HCT116 (cell line): ENCODE measurements around the gene C3orf22. TPM values are rescaled to one million over a fixed set of nuclear protein-coding genes. Genes with fewer than 3 reads are reported as not detected.

Source experiments
- ATAC-seq: fragments of 200-7000 bp; cut with Tn5 transposase; 2 replicates; pipeline ENCODE4 v1.9.1; 2020; ENCODE audit warnings: mild to moderate bottlenecking, moderate library complexity
- BruUV-seq: library from RNA; stranded (reverse); fragments of 400-500 nt; replicated peaks from 2 replicates; lab custom pipeline; 2021; lab: Mats Ljungman, UMichigan
- CTCF ChIA-PET: fragments of 300-600 bp; sonication (Branson Sonifier 250); formaldehyde crosslinking; loops from one replicate; lab custom pipeline; 2021; ENCODE audit warnings: antibody characterized with exemption; lab: Charles Lee
- POLR2A ChIA-PET: fragments of 300-600, 350-600 bp; sonication (Branson Sonifier 250); formaldehyde crosslinking; loops from one replicate; lab custom pipeline; 2021; ENCODE audit warnings: antibody characterized with exemption; lab: Charles Lee
- RAD21 ChIA-PET, 2 experiments: fragments of 300-600 bp; sonication (Branson Sonifier 250); formaldehyde crosslinking; loops; one replicate each; lab custom pipeline; 2023; ENCODE audit warnings: low total read pairs in 2 of 2; ENCODE audit not compliant: uncharacterized antibody in 2 of 2, unreplicated experiment in 2 of 2, low non-redundant PET in 1 of 2; lab: Charles Lee
- DNase-seq: peaks from one replicate; pipeline ENCODE4 v3.0.0-alpha.2; 2010; ENCODE audit warnings: low read depth, low spot score
- H2AFZ ChIP-seq: fragments of 200-600 bp; shearing (Covaris generic), sonication (generic); 2 replicates; pipeline ENCODE4 v1.6.1; 2017; ENCODE audit warnings: low read depth, mixed run types, mixed read lengths, antibody characterized with exemption, low read length; ENCODE audit not compliant: poor library complexity, severe bottlenecking
- H3K27ac ChIP-seq: 2 replicates; pipeline ENCODE4 v1.5.1; 2012; ENCODE audit warnings: low read depth, low read length
- H3K27me3 ChIP-seq: fragments of 200-600 bp; sonication (generic); 2 replicates; pipeline ENCODE4 v1.6.1; 2016; ENCODE audit warnings: mixed run types, low read length, mixed read lengths; ENCODE audit not compliant: insufficient read depth
- H3K36me3 ChIP-seq, 2 experiments: fragments of 200-500 bp in 1 of 2; fragments of 200-600 bp in 1 of 2; sonication (Bioruptor generic) in 1 of 2; sonication (generic) in 1 of 2; 2 replicates each; pipeline versions ENCODE4 v1.5.1 to v1.6.1; 2014 to 2016; ENCODE audit warnings: low read length in 2 of 2, inconsistent platforms in 1 of 2, mixed read lengths in 1 of 2, mixed run types in 1 of 2; ENCODE audit not compliant: insufficient read depth in 2 of 2, control insufficient read depth in 1 of 2
- H3K4me1 ChIP-seq, 2 experiments: fragments of 200-600 bp in 1 of 2; sonication (generic) in 1 of 2; 2 replicates each; pipeline versions ENCODE4 v1.5.1 to v1.6.1; 2012 to 2017; ENCODE audit warnings: low read length in 2 of 2, inconsistent platforms in 1 of 2, mild to moderate bottlenecking in 1 of 2, mixed read lengths in 1 of 2, mixed run types in 1 of 2, moderate library complexity in 1 of 2; ENCODE audit not compliant: insufficient read depth in 2 of 2, control insufficient read depth in 1 of 2
- H3K4me2 ChIP-seq: fragments of 200-600 bp; sonication (generic); 2 replicates; pipeline ENCODE4 v1.6.1; 2017; ENCODE audit warnings: mixed run types, low read length, mixed read lengths
- H3K4me3 ChIP-seq, 2 experiments: fragments of 200-600 bp in 1 of 2; sonication (generic) in 1 of 2; replicated peaks in 1 of 2; 2 replicates each; pipeline ENCODE4 v1.5.1; 2011 to 2016; ENCODE audit warnings: low read length in 2 of 2, control low read depth in 1 of 2, low read depth in 1 of 2, mild to moderate bottlenecking in 1 of 2, mixed read lengths in 1 of 2, mixed run types in 1 of 2
- H3K79me2 ChIP-seq: fragments of 200-600 bp; sonication (generic); 2 replicates; pipeline ENCODE4 v1.6.1; 2017; ENCODE audit warnings: mild to moderate bottlenecking, mixed run types, low read length, moderate library complexity, mixed read lengths; ENCODE audit not compliant: insufficient read depth
- H3K9ac ChIP-seq: fragments of 200-600 bp; sonication (generic); 2 replicates; pipeline ENCODE4 v1.6.1; 2016; ENCODE audit warnings: low read length, mixed read lengths
- H3K9me2 ChIP-seq: fragments of 200-600 bp; sonication (generic), shearing (Covaris generic); 2 replicates; pipeline ENCODE4 v1.6.1; 2017; ENCODE audit warnings: mixed run types, mild to moderate bottlenecking, moderate library complexity; ENCODE audit not compliant: insufficient read depth
- H3K9me3 ChIP-seq, 2 experiments: fragments of 200-500 bp in 1 of 2; fragments of 200-600 bp in 1 of 2; sonication (Bioruptor generic) in 1 of 2; sonication (generic) in 1 of 2; 2 replicates each; pipeline ENCODE4 v1.6.1; 2014 to 2017; ENCODE audit warnings: low read length in 2 of 2, mixed read lengths in 2 of 2, inconsistent platforms in 1 of 2, low read depth in 1 of 2, mild to moderate bottlenecking in 1 of 2, mixed run types in 1 of 2, moderate library complexity in 1 of 2; ENCODE audit not compliant: control insufficient read depth in 1 of 2, insufficient read depth in 1 of 2
- H4K20me1 ChIP-seq: fragments of 200-600 bp; sonication (generic), shearing (Covaris generic); 2 replicates; pipeline ENCODE4 v1.6.1; 2017; ENCODE audit warnings: mixed run types, mild to moderate bottlenecking, moderate library complexity; ENCODE audit not compliant: insufficient read depth
- CEBPB ChIP-seq: IDR thresholded peaks from 2 replicates; pipeline ENCODE4 v1.6.1; 2012; ENCODE audit warnings: low read depth
- EGR1 ChIP-seq: IDR thresholded peaks from 2 replicates; pipeline ENCODE4 v1.6.1; 2012; ENCODE audit warnings: low read depth
- ELF1 ChIP-seq: IDR thresholded peaks from 2 replicates; pipeline ENCODE4 v1.6.1; 2012; ENCODE audit warnings: low read depth, borderline replicate concordance
- EZH2 ChIP-seq: fragments of 200-600 bp; sonication (generic); IDR thresholded peaks from 2 replicates; pipeline ENCODE4 v1.6.1; 2017; ENCODE audit warnings: antibody characterized with exemption, mixed run types
- EZH2phosphoT487 ChIP-seq: fragments of 200-600 bp; IDR thresholded peaks from 2 replicates; pipeline ENCODE4 v1.6.1; 2018; ENCODE audit warnings: antibody characterized with exemption, borderline replicate concordance
- FOSL1 ChIP-seq: IDR thresholded peaks from 2 replicates; pipeline ENCODE4 v1.6.1; 2012; ENCODE audit warnings: low read depth
- POLR2A ChIP-seq: IDR thresholded peaks from 2 replicates; pipeline ENCODE4 v1.7.0; 2011; ENCODE audit warnings: borderline replicate concordance; ENCODE audit not compliant: insufficient read depth, insufficient read length; ENCODE audit errors: extremely low read depth
- POLR2AphosphoS5 ChIP-seq: IDR thresholded peaks from 2 replicates; pipeline ENCODE4 v1.6.1; 2011; ENCODE audit warnings: mild to moderate bottlenecking, low read depth, low read length, moderate library complexity
- RAD21 ChIP-seq: IDR thresholded peaks from 2 replicates; pipeline ENCODE4 v1.6.1; 2012; ENCODE audit warnings: low read depth, mild to moderate bottlenecking
- SP1 ChIP-seq: IDR thresholded peaks from 2 replicates; pipeline ENCODE4 v1.6.1; 2012; ENCODE audit warnings: low read depth
- SRF ChIP-seq: IDR thresholded peaks from 2 replicates; pipeline ENCODE4 v1.6.1; 2012; ENCODE audit warnings: low read depth
- ZFX ChIP-seq: fragments of 450-650 bp; IDR thresholded peaks from 2 replicates; pipeline ENCODE4 v1.6.1; 2017
- intact Hi-C: fragments of 100-400 bp; cut with micrococcal nuclease; formaldehyde crosslinking; loops from 2 replicates; pipeline ENCODE4 v1.10.0; 2022
- total RNA-seq: library from RNA; stranded (reverse); gene quantifications from one replicate; pipeline ENCODE4 v1.2.1, GENCODE V29; 2021; ENCODE audit not compliant: unreplicated experiment

C3orf22 gene
- total RNA-seq, 1 experiment from 2014 or later: not detected

DNA sequence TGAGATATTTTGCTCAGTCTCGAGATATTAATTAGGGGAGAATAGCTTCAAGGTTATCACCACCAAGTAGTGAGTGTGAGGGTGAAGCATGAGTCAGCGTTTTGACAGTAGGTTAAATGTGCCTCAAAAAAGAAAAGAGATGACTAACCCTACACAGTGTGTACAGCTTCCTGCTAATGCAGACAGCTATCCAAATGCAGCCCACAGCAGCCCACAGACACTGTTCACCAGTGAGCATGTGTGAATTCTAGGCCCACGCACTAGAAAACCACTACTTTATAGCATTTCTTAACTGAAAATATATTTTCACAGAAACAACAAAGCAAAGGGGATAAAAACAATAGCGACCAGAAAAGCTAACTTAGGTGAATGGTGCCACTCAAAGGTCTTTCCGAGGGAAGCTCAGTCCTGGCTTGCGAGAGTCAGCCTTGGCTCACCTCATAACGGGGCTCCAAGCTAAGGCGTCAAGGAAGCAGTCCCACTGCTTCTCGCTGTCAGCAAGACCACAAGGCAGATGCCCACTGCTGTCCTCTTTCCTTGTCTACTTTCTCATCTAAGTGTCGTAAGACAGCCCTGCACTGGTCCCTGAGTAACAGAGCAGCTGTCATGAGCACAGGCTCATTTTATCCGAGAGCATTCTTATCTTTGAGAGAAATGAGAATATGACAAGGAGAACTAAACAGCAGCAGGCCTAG is 48.6 kb upstream of the C3orf22 start (continued):
- TF ChIP-seq POLR2A (no peak), FOSL1 (no peak), ELF1 (no peak), ZFX (no peak), EZH2 (no peak), EGR1 (no peak), POLR2AphosphoS5 (no peak), CEBPB (no peak), SRF (no peak), EZH2phosphoT487 (no peak)
- TF ChIP-seq, all 23 proteins: peak for 0

DNA sequence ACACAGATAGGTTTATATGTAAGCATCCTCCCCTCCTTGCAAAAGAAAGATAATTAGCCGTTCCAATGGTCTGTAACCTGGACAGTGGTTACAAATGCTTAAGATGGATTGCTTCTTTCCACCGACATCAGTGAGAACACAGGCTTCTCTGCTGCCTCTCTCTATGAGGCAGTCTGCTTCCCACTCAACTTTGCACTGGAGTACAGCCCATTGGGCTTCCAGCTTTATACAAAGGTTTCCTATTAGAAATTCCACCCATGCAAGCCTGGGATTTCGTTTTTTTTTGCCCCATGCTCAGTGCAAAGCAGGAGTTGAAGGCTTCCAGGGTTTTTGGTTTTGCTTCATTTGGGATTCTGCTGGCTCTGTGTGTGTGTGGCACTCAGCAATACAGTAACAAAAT is 47.3 kb upstream of the C3orf22 start:
- intact Hi-C loops: no loop called here
- RAD21 ChIA-PET: no interaction called here
- POLR2A ChIA-PET: no interaction called here

More for the DNA sequence above, 47.3 kb upstream of the C3orf22 start:
- CTCF ChIA-PET: no interaction called here
- no peak overlapping the region for H3K9ac ChIP-seq
- H3K4me2 ChIP-seq: no peak overlapping the region
- BruUV-seq: no TSS peak
- no peaks in the 10 kb centered on the region for H3K27me3 ChIP-seq
- H3K79me2 ChIP-seq: no peaks in the 10 kb centered on the region
- no peak for DNase-seq
- no peaks in the 10 kb centered on the region for H4K20me1 ChIP-seq
- TF ChIP-seq SP1: no peak
- TF ChIP-seq POLR2A: no peak
- TF ChIP-seq RAD21: no peak
- H3K9me2 ChIP-seq: no peaks in the 10 kb centered on the region
- H2AFZ ChIP-seq: no peak overlapping the region
- H3K27ac ChIP-seq: no peak overlapping the region
- H3K36me3 ChIP-seq: 0 out of 4 replicates have a peak, but pooled peaks cover 2 to 5% of the 10 kb centered on the region in 2 experiments
- peaks cover 0 to 8% of the 10 kb centered on the region in 2 experiments; a peak in 1 of 4 replicates for H3K4me1 ChIP-seq
- H3K9me3 ChIP-seq: no peaks in the 10 kb centered on the region
- no peak for ATAC-seq
- H3K4me3 ChIP-seq: no peak overlapping the region
